Hepatocyte (in vitro differentiated cells): Measurements from ENCODE around the gene DAB1.

Experiments used
- EZH2phosphoT487 ChIP-seq: fragments of 200-600 bp; sonication (generic); IDR thresholded peaks from one replicate; pipeline ENCODE4 v1.6.1; 2018; ENCODE audit warnings: antibody characterized with exemption, mild to moderate bottlenecking, low read depth, moderate library complexity; ENCODE audit not compliant: unreplicated experiment, severe bottlenecking
- TF ChIP-seq, protein P1 (sequence below): fragments of 200-600 bp; sonication (generic); IDR thresholded peaks from 2 replicates; pipeline ENCODE4 v1.5.1; 2016; ENCODE audit warnings: antibody characterized with exemption, mild to moderate bottlenecking; ENCODE audit not compliant: poor library complexity

DNA sequence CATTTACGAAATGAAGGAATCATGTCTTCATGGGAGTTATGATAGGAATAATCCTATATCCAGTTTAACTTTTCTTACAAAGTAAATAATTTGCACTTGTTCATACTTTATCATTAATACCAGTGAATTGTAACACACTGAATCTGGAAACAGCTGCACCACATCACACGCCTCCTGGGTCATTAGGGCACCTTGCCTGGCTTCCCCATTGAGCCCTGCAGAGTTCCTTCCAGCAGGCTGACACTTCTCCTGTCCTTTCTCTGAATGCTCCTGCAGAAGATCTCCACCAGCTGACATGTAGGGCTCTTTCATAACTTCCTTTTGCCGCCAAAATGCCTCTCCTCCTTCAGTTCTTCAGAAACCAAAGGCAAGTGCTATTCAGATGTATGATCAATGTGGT, 201.1 kb downstream of the DAB1 start:
- TF ChIP-seq, protein P1, sequence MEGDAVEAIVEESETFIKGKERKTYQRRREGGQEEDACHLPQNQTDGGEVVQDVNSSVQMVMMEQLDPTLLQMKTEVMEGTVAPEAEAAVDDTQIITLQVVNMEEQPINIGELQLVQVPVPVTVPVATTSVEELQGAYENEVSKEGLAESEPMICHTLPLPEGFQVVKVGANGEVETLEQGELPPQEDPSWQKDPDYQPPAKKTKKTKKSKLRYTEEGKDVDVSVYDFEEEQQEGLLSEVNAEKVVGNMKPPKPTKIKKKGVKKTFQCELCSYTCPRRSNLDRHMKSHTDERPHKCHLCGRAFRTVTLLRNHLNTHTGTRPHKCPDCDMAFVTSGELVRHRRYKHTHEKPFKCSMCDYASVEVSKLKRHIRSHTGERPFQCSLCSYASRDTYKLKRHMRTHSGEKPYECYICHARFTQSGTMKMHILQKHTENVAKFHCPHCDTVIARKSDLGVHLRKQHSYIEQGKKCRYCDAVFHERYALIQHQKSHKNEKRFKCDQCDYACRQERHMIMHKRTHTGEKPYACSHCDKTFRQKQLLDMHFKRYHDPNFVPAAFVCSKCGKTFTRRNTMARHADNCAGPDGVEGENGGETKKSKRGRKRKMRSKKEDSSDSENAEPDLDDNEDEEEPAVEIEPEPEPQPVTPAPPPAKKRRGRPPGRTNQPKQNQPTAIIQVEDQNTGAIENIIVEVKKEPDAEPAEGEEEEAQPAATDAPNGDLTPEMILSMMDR: no peak
- TF ChIP-seq EZH2phosphoT487: no peak
